Right lobe of liver (tissue), 4 donors: Measurements from ENCODE around the gene SLA2.
A peak's percentile ranks its signal among the peaks of the same experiment; 100 is the strongest.

ENCODE experiments used
- CTCF ChIP-seq, 4 donors: fragments of 200-600 bp in 3 of 4; fragments of 450-650 bp in 1 of 4; IDR thresholded peaks; one replicate each; pipeline versions ENCODE4 v1.5.1 to v1.8.0; 2016 to 2022; ENCODE audit warnings: antibody characterized with exemption in 4 of 4, mild to moderate bottlenecking in 2 of 4
- POLR2A ChIP-seq: fragments of 450-650 bp; IDR thresholded peaks from one replicate; pipeline ENCODE4 v1.6.1; 2017; ENCODE audit warnings: antibody characterized with exemption, mild to moderate bottlenecking
- donor health status: DM: no; HTN: no; CAD: no.
- donor health status: DM: no; HTN: no; CAD: no.
- donor health status: DM: no; HTN: yes; CAD: no.

- no peak for TF ChIP-seq CTCF (IDR thresholded peaks at IDR 0.05)
- peak; percentile 55 for TF ChIP-seq POLR2A
Measured at GRCh38 chr20:36607586-36608387, 38.2 kb downstream of the SLA2 start.
